GM12891 (cell line): Measurements from ENCODE around the gene CPT1A.

Source experiments
- PAX5 ChIP-seq: IDR thresholded peaks from 2 replicates; pipeline ENCODE4 v1.6.1; 2011; ENCODE audit warnings: low read length, moderate library complexity, mild to moderate bottlenecking; ENCODE audit not compliant: insufficient read depth, severe bottlenecking
- POLR2A ChIP-seq: IDR thresholded peaks from 2 replicates; pipeline ENCODE4 v1.6.1; 2011; ENCODE audit warnings: low read depth, low read length, control low read depth
- POLR2AphosphoS5 ChIP-seq: IDR thresholded peaks from 2 replicates; pipeline ENCODE4 v1.6.1; 2011; ENCODE audit warnings: low read depth, low read length, control low read depth
- POU2F2 ChIP-seq: IDR thresholded peaks from 2 replicates; pipeline ENCODE4 v1.6.1; 2011; ENCODE audit warnings: low read depth, mild to moderate bottlenecking, control low read depth, low read length, moderate library complexity
- SPI1 ChIP-seq: IDR thresholded peaks from 2 replicates; pipeline ENCODE4 v1.6.1; 2011; ENCODE audit warnings: low read depth, low read length, control low read depth
- TAF1 ChIP-seq: IDR thresholded peaks from 2 replicates; pipeline ENCODE4 v1.6.1; 2011; ENCODE audit warnings: low read depth, low read length, control low read depth

GRCh38 chr11:68806931-68807844 lies 34.5 kb downstream of the CPT1A start:
- TF ChIP-seq POLR2A (no peak), TAF1 (no peak), POLR2AphosphoS5 (no peak), SPI1 (no peak), PAX5 (no peak), POU2F2 (no peak)
